ENCODE measurements around the gene KLK15. TPM values are rescaled to one million over a fixed set of nuclear protein-coding genes. Genes with fewer than 3 reads are reported as not detected.

Gene KLK15
- total RNA-seq, 1 donor from 2014 or later: not detected

GRCh38 chr19:50780753-50781435, 52.5 kb downstream of the KLK15 start:
- TF ChIP-seq, protein P1, sequence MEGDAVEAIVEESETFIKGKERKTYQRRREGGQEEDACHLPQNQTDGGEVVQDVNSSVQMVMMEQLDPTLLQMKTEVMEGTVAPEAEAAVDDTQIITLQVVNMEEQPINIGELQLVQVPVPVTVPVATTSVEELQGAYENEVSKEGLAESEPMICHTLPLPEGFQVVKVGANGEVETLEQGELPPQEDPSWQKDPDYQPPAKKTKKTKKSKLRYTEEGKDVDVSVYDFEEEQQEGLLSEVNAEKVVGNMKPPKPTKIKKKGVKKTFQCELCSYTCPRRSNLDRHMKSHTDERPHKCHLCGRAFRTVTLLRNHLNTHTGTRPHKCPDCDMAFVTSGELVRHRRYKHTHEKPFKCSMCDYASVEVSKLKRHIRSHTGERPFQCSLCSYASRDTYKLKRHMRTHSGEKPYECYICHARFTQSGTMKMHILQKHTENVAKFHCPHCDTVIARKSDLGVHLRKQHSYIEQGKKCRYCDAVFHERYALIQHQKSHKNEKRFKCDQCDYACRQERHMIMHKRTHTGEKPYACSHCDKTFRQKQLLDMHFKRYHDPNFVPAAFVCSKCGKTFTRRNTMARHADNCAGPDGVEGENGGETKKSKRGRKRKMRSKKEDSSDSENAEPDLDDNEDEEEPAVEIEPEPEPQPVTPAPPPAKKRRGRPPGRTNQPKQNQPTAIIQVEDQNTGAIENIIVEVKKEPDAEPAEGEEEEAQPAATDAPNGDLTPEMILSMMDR (IDR thresholded peaks at IDR 0.05): no peak
- TF ChIP-seq POLR2AphosphoS5 (IDR thresholded peaks at IDR 0.05; ENCODE audit: insufficient read depth in 1 of 2, low read depth in 1 of 2) (no peak), POLR2A (IDR thresholded peaks at IDR 0.05) (no peak)
- Histone ChIP-seq H3K4me3 (no peak overlapping the region), H3K27ac (no peak overlapping the region), H3K36me3 (no peaks in the 10 kb centered on the region), H3K27me3 (no peaks in the 10 kb centered on the region), H3K4me1 (peaks cover 7% of the 10 kb centered on the region), H3K9me3 (no peaks in the 10 kb centered on the region)
- no peak for DNase-seq (ENCODE audit: extremely low spot score in 2 of 2)
- intact Hi-C loops (cut with DNase I): loop anchor here (5.0 kb wide), 1 partner anchor 424 kb away; no protein-coding TSS in a partner anchor

- TF ChIP-seq, protein P1 (IDR thresholded peaks at IDR 0.05): no peak
- TF ChIP-seq POLR2AphosphoS5 (IDR thresholded peaks at IDR 0.05; ENCODE audit: insufficient read depth in 1 of 2, low read depth in 1 of 2) (no peak), POLR2A (IDR thresholded peaks at IDR 0.05) (no peak)
- intact Hi-C loops (cut with DNase I): loop anchor here (5.0 kb wide), 1 partner anchor 422 kb away; no protein-coding TSS in a partner anchor
These were observed 53.6 kb downstream of the KLK15 start for GRCh38 chr19:50779504-50780457.

GRCh38 chr19:50778906-50779430, 54.4 kb downstream of the KLK15 start:
- TF ChIP-seq POLR2A (IDR thresholded peaks at IDR 0.05) (no peak), POLR2AphosphoS5 (IDR thresholded peaks at IDR 0.05; ENCODE audit: insufficient read depth in 1 of 2, low read depth in 1 of 2) (no peak)
- TF ChIP-seq, protein P1 (IDR thresholded peaks at IDR 0.05): no peak
- DNase-seq (ENCODE audit: extremely low spot score in 2 of 2): no peak
- intact Hi-C loops (cut with DNase I): no loop called here
- Histone ChIP-seq H3K27me3 (no peaks in the 10 kb centered on the region), H3K36me3 (no peaks in the 10 kb centered on the region), H3K9me3 (no peaks in the 10 kb centered on the region), H3K4me3 (no peak overlapping the region), H3K27ac (no peak overlapping the region), H3K4me1 (peaks cover 7% of the 10 kb centered on the region)

More at GRCh38 chr19:50779504-50780457, 53.6 kb downstream of the KLK15 start:
- no peak overlapping the region for H3K4me3 ChIP-seq
- DNase-seq (ENCODE audit: extremely low spot score in 2 of 2): no peak
- peaks cover 7% of the 10 kb centered on the region for H3K4me1 ChIP-seq
- H3K27ac ChIP-seq: no peak overlapping the region
- H3K9me3 ChIP-seq: no peaks in the 10 kb centered on the region
- H3K27me3 ChIP-seq: no peaks in the 10 kb centered on the region
- no peaks in the 10 kb centered on the region for H3K36me3 ChIP-seq

- H3K4me1 ChIP-seq: no peaks in the 10 kb centered on the region
- intact Hi-C loops (cut with DNase I): no loop called here
- TF ChIP-seq, protein P1 (IDR thresholded peaks at IDR 0.05): no peak
- TF ChIP-seq POLR2AphosphoS5 (IDR thresholded peaks at IDR 0.05; ENCODE audit: insufficient read depth in 1 of 2, low read depth in 1 of 2) (no peak), POLR2A (IDR thresholded peaks at IDR 0.05) (no peak)
- H3K9me3 ChIP-seq: no peaks in the 10 kb centered on the region
- DNase-seq (ENCODE audit: extremely low spot score in 2 of 2): no peak
- no peak overlapping the region for H3K4me3 ChIP-seq
- no peaks in the 10 kb centered on the region for H3K36me3 ChIP-seq
- no peak overlapping the region for H3K27ac ChIP-seq
- H3K27me3 ChIP-seq: no peaks in the 10 kb centered on the region
These were observed 55.5 kb downstream of the KLK15 start for GRCh38 chr19:50777830-50778303.
